Progenitor cell of endocrine pancreas (in vitro differentiated cells): ENCODE results near the gene PGRMC2. TPM values are rescaled to one million over a fixed set of nuclear protein-coding genes. Genes with fewer than 3 reads are reported as not detected.

Source experiments
- DNase-seq: peaks from one replicate; pipeline ENCODE4 v3.0.0; 2021; ENCODE audit warnings: low spot score; ENCODE audit not compliant: unreplicated experiment
- H3K27ac Mint-ChIP-seq: 2 replicates; pipeline ENCODE4 v1.8.0; 2021; ENCODE audit warnings: mild to moderate bottlenecking, moderate library complexity, mixed read lengths
- H3K27me3 Mint-ChIP-seq: 2 replicates; pipeline ENCODE4 v1.8.0; 2021; ENCODE audit warnings: mixed read lengths
- H3K36me3 Mint-ChIP-seq: 2 replicates; pipeline ENCODE4 v1.8.0; 2022; ENCODE audit warnings: mixed read lengths; ENCODE audit not compliant: insufficient read depth
- H3K4me1 Mint-ChIP-seq: 2 replicates; pipeline ENCODE4 v1.8.0; 2021; ENCODE audit warnings: low read depth, mixed read lengths
- H3K4me3 Mint-ChIP-seq: 2 replicates; pipeline ENCODE4 v1.8.0; 2021; ENCODE audit warnings: low read depth, mild to moderate bottlenecking, moderate library complexity, mixed read lengths
- H3K9me3 Mint-ChIP-seq: 2 replicates; pipeline ENCODE4 v1.8.0; 2021; ENCODE audit warnings: low read depth, mixed read lengths
- total RNA-seq: library from RNA; stranded (reverse); gene quantifications from 2 replicates; pipeline ENCODE4 v1.2.1, GENCODE V29; 2021
- TF ChIP-seq, protein P1 (sequence below): fragments of 200-600 bp; sonication (generic); IDR thresholded peaks from one replicate; pipeline ENCODE4 v1.5.0; 2021; ENCODE audit warnings: antibody characterized with exemption, mild to moderate bottlenecking; ENCODE audit not compliant: unreplicated experiment

Gene PGRMC2
- total RNA-seq, 1 donor from 2014 or later, result 65.1 TPM

DNA sequence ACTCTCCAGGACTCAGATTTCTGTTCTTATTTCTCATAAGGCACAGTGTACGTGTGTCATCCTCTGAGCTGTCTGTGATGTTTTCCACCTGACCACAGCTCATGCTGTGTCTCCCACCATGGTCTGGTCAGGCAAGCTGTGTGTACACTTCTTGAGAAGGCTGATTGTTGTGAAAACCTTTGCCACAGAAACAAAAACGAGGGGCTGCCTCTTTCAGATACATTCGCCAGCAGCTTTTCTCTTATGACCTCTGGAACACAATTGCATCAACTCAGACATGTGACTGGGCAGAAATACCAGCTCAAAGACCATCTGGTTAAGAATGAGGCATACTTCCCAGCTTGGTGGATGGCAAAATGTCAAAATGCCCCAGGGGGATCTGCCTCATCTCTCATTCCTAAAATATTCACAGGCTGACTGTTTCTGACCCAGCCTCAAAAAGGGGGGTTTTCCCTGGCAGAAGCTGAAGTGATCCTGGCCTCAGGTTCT, 46.1 kb downstream of the PGRMC2 start:
- Mint-ChIP-seq H3K4me1 (peaks cover 3% of the 10 kb centered on the region), H3K36me3 (peaks cover 1% of the 10 kb centered on the region), H3K9me3 (peaks cover 19% of the 10 kb centered on the region), H3K27ac (no peak overlapping the region), H3K27me3 (no peaks in the 10 kb centered on the region), H3K4me3 (no peak overlapping the region)
- TF ChIP-seq, protein P1, sequence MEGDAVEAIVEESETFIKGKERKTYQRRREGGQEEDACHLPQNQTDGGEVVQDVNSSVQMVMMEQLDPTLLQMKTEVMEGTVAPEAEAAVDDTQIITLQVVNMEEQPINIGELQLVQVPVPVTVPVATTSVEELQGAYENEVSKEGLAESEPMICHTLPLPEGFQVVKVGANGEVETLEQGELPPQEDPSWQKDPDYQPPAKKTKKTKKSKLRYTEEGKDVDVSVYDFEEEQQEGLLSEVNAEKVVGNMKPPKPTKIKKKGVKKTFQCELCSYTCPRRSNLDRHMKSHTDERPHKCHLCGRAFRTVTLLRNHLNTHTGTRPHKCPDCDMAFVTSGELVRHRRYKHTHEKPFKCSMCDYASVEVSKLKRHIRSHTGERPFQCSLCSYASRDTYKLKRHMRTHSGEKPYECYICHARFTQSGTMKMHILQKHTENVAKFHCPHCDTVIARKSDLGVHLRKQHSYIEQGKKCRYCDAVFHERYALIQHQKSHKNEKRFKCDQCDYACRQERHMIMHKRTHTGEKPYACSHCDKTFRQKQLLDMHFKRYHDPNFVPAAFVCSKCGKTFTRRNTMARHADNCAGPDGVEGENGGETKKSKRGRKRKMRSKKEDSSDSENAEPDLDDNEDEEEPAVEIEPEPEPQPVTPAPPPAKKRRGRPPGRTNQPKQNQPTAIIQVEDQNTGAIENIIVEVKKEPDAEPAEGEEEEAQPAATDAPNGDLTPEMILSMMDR, result no peak
- no peak for DNase-seq

DNA sequence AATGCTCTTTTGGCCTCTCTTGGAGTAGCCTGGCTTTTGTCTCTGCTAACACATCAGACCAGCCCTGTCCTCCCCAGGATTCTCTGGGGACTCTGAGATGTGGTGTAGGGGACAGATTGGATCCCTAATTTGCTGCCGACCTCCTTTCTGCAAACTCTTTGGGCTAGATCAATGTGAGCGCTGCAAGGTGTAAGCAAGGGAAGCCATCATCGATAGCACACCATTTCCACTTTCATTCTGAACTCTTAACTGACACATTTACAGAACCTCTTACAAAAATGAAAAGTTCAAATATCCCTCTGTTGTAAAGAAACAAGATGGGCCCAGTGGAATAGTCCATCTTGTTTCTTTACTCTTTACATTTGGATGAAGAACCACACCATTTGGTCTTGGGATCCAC, 46.6 kb downstream of the PGRMC2 start:
- H3K4me3 Mint-ChIP-seq, result no peak overlapping the region
- no peak for DNase-seq
- H3K27ac Mint-ChIP-seq, result no peak overlapping the region
- peaks cover 1% of the 10 kb centered on the region for H3K36me3 Mint-ChIP-seq
- H3K27me3 Mint-ChIP-seq, result no peaks in the 10 kb centered on the region
- H3K4me1 Mint-ChIP-seq, result peaks cover 3% of the 10 kb centered on the region
- peaks cover 17% of the 10 kb centered on the region for H3K9me3 Mint-ChIP-seq
- TF ChIP-seq, protein P1, result no peak

DNA sequence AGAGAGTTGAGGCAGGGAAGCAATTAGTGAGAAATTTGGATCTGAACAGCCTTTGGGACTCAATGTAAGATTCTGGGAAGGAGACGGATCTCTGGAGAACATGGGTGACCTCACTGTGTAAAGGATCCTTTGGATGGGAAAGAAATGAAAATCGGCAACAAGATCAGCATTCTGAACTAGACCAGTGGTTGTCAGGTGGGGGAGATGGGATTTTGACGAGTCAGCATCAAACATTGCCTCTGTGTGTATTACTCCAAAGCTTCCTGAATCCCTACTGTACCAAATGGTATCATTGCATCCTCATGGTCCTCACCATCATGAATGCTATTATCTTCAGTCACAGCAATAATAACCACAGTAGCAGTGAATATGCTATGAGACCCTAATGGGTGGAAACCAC, 52.8 kb downstream of the PGRMC2 start:
- Mint-ChIP-seq H3K27me3 (no peaks in the 10 kb centered on the region), H3K9me3 (peaks cover 7% of the 10 kb centered on the region), H3K4me1 (no peaks in the 10 kb centered on the region), H3K4me3 (no peak overlapping the region), H3K36me3 (no peaks in the 10 kb centered on the region), H3K27ac (no peak overlapping the region)
- DNase-seq, result no peak
- TF ChIP-seq, protein P1, result no peak

DNA sequence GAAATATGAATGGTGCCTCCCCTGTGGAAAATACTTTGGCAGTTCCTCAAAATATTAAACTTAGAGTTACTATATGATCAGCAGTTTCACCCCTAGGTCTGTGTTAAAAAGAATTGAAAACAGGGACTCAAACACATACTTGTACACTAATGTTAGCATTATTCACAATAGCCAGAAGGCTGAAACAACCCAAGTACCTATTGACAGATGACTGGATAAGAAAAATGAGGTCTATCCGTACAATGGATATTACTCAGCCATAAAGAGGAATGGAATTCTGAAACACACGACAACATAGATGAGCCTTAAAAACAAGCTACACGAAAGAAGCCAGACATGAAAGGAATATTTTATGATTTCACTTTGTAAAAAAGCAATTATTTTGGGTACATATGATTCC, 54.9 kb downstream of the PGRMC2 start:
- no peak overlapping the region for H3K27ac Mint-ChIP-seq
- no peaks in the 10 kb centered on the region for H3K27me3 Mint-ChIP-seq
- no peak overlapping the region for H3K4me3 Mint-ChIP-seq
- peaks cover 15% of the 10 kb centered on the region for H3K4me1 Mint-ChIP-seq
- TF ChIP-seq, protein P1, result no peak
- no peak for DNase-seq
- peaks cover 7% of the 10 kb centered on the region for H3K9me3 Mint-ChIP-seq
- H3K36me3 Mint-ChIP-seq, result no peaks in the 10 kb centered on the region

DNA sequence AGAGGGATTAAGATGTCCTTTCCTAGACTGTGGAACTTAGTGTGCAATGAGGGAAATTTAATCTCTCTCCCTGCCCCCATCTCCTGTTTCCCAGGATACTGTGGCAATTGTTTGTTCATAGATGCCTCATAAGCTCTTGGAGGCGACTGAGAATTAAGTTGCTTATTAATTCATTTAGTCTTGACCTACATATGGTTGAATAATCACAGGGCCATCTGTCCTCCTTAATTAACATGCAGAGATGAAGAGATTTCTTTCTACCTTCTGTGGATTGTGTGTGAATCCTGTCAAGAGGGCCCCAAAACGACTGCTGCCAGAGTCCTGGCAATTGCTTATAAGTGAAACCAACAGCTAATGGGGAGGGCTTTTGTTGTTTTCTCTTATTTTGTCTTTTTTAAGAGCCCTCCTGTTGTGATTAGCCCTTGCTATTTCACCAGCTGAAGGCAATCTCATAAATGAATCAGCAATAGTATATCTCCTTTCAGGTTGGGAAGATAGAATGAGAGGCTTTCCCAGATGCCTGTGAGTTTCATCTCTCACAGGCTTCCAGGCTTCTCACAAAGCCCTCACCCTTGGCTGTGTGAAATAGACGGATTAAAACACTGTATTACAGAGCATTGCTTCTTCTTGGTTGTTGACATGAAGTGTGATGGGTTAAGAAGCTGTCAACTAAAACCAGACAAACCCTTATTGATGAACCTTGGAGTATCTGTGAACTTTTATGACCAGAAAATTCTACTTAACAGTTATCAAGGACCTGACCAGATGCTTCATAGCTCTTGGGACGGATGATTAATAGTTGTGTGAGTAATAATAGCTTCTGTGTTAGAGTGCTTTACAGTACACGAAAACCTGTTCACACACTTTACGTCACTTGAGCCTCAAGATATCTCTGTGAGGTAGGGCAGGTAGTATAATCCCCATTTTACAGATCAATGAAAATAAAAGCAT, 58.5 kb downstream of the PGRMC2 start:
- H3K4me3 Mint-ChIP-seq, result no peak overlapping the region
- H3K27ac Mint-ChIP-seq, result no peak overlapping the region
- TF ChIP-seq, protein P1, result no peak
- peaks cover 17% of the 10 kb centered on the region for H3K4me1 Mint-ChIP-seq
- peaks cover 3% of the 10 kb centered on the region for H3K9me3 Mint-ChIP-seq
- no peak for DNase-seq
- no peaks in the 10 kb centered on the region for H3K27me3 Mint-ChIP-seq
- H3K36me3 Mint-ChIP-seq, result no peaks in the 10 kb centered on the region
